Endometrium (tissue), 2 donors: ENCODE data around the gene SLCO2B1.

ENCODE experiments used
- FAIRE-seq: peaks from 2 replicates; lab custom pipeline; 2012; peaks lifted over from hg19 to GRCh38; lab: Jason Lieb, UNC
- donor health status: control.
- donor health status: control.

SLCO2B1 gene

GRCh38 chr11:75223954-75224643 is 73.2 kb downstream of the SLCO2B1 start:
- no peak for FAIRE-seq

GRCh38 chr11:75225794-75226193 is 74.9 kb downstream of the SLCO2B1 start:
- FAIRE-seq: no peak

GRCh38 chr11:75229466-75229865 is 78.6 kb downstream of the SLCO2B1 start:
- no peak for FAIRE-seq

GRCh38 chr11:75230621-75231020 is 79.7 kb downstream of the SLCO2B1 start:
- no peak for FAIRE-seq

GRCh38 chr11:75233754-75234172 is 82.9 kb downstream of the SLCO2B1 start:
- no peak for FAIRE-seq

GRCh38 chr11:75236062-75236461 is 85.2 kb downstream of the SLCO2B1 start:
- FAIRE-seq: no peak

- no peak for FAIRE-seq
Measured at GRCh38 chr11:75237050-75237449, 86.1 kb downstream of the SLCO2B1 start.

GRCh38 chr11:75238595-75239440 is 87.9 kb downstream of the SLCO2B1 start:
- FAIRE-seq: no peak

- no peak for FAIRE-seq
Measured at GRCh38 chr11:75239531-75240290, 88.8 kb downstream of the SLCO2B1 start.

- FAIRE-seq: no peak
Measured at GRCh38 chr11:75240311-75241035, 89.6 kb downstream of the SLCO2B1 start, which contains the start of gene TPBGL. TSS of gene TPBGL (plus strand) at chr11:75240774. CDS start at chr11:75241050, 276 bp downstream.

GRCh38 chr11:75241036-75241905 is 90.4 kb downstream of the SLCO2B1 start:
- no peak for FAIRE-seq

- no peak for FAIRE-seq
Measured at GRCh38 chr11:75241906-75242644, 91.2 kb downstream of the SLCO2B1 start.

GRCh38 chr11:75242722-75243600 is 92.1 kb downstream of the SLCO2B1 start:
- FAIRE-seq: no peak

- FAIRE-seq: no peak
Measured at GRCh38 chr11:75244052-75244814, 93.3 kb downstream of the SLCO2B1 start.

GRCh38 chr11:75245356-75246005 is 94.6 kb downstream of the SLCO2B1 start:
- FAIRE-seq: no peak

- no peak for FAIRE-seq
Measured at GRCh38 chr11:75246006-75246670, 95.2 kb downstream of the SLCO2B1 start.

- no peak for FAIRE-seq
Measured at GRCh38 chr11:75246671-75247350, 95.9 kb downstream of the SLCO2B1 start.
